A549 (cell line): ENCODE data around the gene EIF4G3.

Source experiments
- EP300 ChIP-seq, 2 experiments: fragments of >200 bp; sonication (Bioruptor Twin); formaldehyde crosslinking; IDR thresholded peaks; 2 replicates in 1 of 2; 3 replicates in 1 of 2; pipeline ENCODE4 v1.6.1; 2016 to 2017
- ESRRA ChIP-seq: fragments of 150-350 bp; IDR thresholded peaks from 2 replicates; pipeline ENCODE4 v1.6.1; 2014; ENCODE audit warnings: mild to moderate bottlenecking, low read length, borderline replicate concordance
- KDM1A ChIP-seq: fragments of 200-600 bp; sonication (generic); IDR thresholded peaks from 2 replicates; pipeline ENCODE4 v1.6.1; 2016; ENCODE audit warnings: low read depth, mild to moderate bottlenecking
- MYC ChIP-seq: IDR thresholded peaks from 2 replicates; pipeline ENCODE4 v1.6.1; 2012; ENCODE audit warnings: mild to moderate bottlenecking, inconsistent platforms, low read length, improper control_type of control experiment, borderline replicate concordance
- POLR2A ChIP-seq: IDR thresholded peaks from 2 replicates; pipeline ENCODE4 v1.6.1; 2012; ENCODE audit warnings: mild to moderate bottlenecking, low read length

DNA sequence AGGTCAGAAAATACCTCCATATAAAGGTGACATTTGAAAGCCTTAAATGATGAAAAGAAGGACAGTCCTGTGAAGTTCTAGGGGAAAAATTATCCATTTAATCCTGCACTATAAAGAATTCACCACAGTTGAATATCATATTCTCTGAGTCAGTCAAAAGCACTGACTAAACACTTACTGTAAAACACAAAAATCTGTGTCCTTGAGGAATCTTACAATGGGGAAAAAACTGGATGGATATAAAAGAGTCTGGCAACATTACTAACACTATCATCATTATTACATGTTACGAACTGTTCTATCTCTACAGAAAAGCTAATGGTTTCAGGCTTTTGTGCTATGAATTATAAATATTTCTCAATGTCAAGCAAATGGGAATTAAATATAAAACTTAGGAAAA, 347.2 kb downstream of the EIF4G3 start:
- TF ChIP-seq EP300 (IDR thresholded peaks at IDR 0.05) (no peak), KDM1A (no peak), MYC (no peak), ESRRA (no peak), POLR2A (no peak)
